GM19043 (cell line): Measurements from ENCODE around the gene AP5B1.
"Not testable (repeated sequence)": the region's sequence is repeated elsewhere in the genome, so short reads cannot be mapped to it uniquely, and the experiment has no call there.

Experiments used
- ATAC-seq: cut with Tn5 transposase; IDR thresholded peaks from one replicate; pipeline ENCODE4 v1.9.1; 2021; ENCODE audit warnings: low read depth; ENCODE audit not compliant: unreplicated experiment

The AP5B1 gene

GRCh38 chr11:65767806-65768205 is 13.0 kb downstream of the AP5B1 start:
- ATAC-seq: not testable (repeated sequence)

GRCh38 chr11:65767406-65767805 is 13.4 kb downstream of the AP5B1 start:
- no peak for ATAC-seq

GRCh38 chr11:65766535-65766934 is 14.2 kb downstream of the AP5B1 start:
- no peak for ATAC-seq

- no peak for ATAC-seq
Measured at GRCh38 chr11:65764434-65764833, 16.3 kb downstream of the AP5B1 start.

GRCh38 chr11:65762816-65763215 is 18.0 kb downstream of the AP5B1 start:
- not testable (repeated sequence) for ATAC-seq

- ATAC-seq: not testable (repeated sequence)
Measured at GRCh38 chr11:65762169-65762568, 18.6 kb downstream of the AP5B1 start.

- ATAC-seq: no peak
Measured at GRCh38 chr11:65745049-65745448, 35.7 kb downstream of the AP5B1 start.

- ATAC-seq: no peak
Measured at GRCh38 chr11:65744699-65745042, 36.1 kb downstream of the AP5B1 start.

- no peak for ATAC-seq
Measured at GRCh38 chr11:65744026-65744698, 36.6 kb downstream of the AP5B1 start.

GRCh38 chr11:65743681-65744025 is 37.1 kb downstream of the AP5B1 start:
- no peak for ATAC-seq

- no peak for ATAC-seq
Measured at GRCh38 chr11:65742353-65742752, 38.4 kb downstream of the AP5B1 start.

- ATAC-seq: no peak
Measured at GRCh38 chr11:65741185-65741584, 39.6 kb downstream of the AP5B1 start.

GRCh38 chr11:65739022-65739421 is 41.8 kb downstream of the AP5B1 start:
- no peak for ATAC-seq

GRCh38 chr11:65736810-65737209 is 44.0 kb downstream of the AP5B1 start:
- no peak for ATAC-seq

GRCh38 chr11:65735111-65735510 is 45.7 kb downstream of the AP5B1 start:
- ATAC-seq: not testable (repeated sequence)

GRCh38 chr11:65730461-65730860 is 50.3 kb downstream of the AP5B1 start:
- no peak for ATAC-seq

- ATAC-seq: no peak
Measured at GRCh38 chr11:65727865-65728264, 52.9 kb downstream of the AP5B1 start.

- ATAC-seq: no peak
Measured at GRCh38 chr11:65726660-65727059, 54.1 kb downstream of the AP5B1 start.
